GM18520 (cell line): ENCODE results near the gene MPP2.
"Not testable (repeated sequence)": the region's sequence is repeated elsewhere in the genome, so short reads cannot be mapped to it uniquely, and the experiment has no call there.

Source experiments
- ATAC-seq: cut with Tn5 transposase; IDR thresholded peaks from one replicate; pipeline ENCODE4 v1.9.1; 2021; ENCODE audit not compliant: unreplicated experiment

Gene MPP2

DNA sequence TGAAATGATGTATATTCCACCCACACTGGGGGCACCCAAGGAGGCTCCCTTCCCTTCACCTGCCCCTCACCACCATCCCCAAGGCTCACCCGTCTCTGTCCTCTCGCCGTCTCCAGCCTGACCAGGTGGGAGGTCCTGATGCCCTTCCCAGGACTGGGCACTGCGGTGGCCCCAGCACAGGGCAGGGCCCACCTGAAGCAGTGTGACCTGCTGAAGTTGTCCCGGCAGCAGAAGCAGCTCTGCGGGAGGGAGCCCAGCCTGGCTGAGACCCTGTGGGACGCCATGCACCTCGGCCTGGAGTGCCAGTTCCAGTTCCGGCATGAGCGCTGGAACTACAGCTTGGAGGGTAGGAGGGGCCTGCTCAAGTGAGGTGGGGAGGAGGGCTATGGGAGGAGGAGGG is 25.0 kb upstream of the MPP2 start:
- no peak for ATAC-seq

- ATAC-seq: no peak
These were observed 23.8 kb upstream of the MPP2 start for GRCh38 chr17:43931062-43931571.

DNA sequence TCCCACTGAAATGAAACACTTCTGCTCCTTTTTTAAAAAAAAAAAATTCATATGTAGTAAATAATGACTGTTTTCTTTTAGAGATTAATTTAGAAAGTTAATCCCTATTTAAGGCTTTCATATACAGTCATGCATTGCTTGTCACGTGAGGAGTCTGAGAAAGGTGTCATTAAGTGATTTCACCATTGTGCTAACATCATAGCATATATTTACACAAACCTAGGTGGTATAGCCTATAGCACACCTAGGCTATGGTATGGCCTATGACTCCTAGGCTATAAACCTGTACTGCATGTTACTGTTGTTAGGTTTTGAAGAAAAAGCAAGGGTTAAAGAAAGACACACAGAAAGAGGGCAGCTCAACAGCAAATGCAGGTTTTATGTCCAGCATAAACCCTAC is 21.3 kb upstream of the MPP2 start:
- no peak for ATAC-seq

GRCh38 chr17:43927929-43928328 is 20.6 kb upstream of the MPP2 start:
- ATAC-seq: not testable (repeated sequence)

DNA sequence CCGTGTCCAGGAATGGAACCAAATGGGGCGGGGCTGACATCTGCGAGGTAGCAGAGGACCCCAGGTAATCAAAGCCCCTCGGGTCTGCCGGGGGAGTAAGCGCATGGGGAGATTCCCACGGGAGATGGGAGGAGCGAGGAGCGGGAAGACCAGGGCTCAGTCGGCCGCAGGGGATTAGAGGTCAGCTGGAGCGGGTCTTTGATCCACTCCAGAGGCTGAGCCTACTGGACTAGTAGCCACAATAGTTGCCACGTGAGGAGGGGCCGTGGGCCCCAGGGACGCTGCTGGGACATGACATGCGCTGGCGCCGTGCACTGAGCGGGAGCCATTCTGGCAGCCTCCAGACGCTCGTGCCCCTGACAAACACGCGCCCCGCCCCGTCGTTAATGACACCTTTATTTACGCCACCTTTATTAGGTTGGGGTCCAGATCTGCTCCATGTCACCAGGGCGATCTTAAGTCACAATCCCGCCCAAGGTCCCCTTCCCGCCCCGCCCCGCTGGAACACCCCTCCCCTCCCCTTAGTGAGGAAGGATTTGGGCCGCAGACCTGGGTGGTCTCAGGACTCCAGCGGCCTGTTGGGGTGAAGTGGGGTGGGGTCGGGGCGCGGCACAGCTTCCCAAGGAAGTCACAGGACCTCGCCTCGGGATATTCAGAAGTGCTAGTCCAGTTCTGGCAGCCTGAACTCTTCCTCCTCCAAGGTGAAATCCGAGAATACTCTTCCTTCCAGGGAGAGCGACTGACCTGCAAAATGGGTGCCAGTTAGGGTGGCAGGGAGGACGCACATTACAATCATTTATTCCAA is 19.9 kb upstream of the MPP2 start:
- no peak for ATAC-seq

GRCh38 chr17:43924558-43924957 is 17.2 kb upstream of the MPP2 start:
- no peak for ATAC-seq

GRCh38 chr17:43920500-43921095 is 13.3 kb upstream of the MPP2 start:
- ATAC-seq: no peak

GRCh38 chr17:43918026-43918389 is 10.7 kb upstream of the MPP2 start:
- ATAC-seq: no peak

GRCh38 chr17:43917348-43918025 is 10.2 kb upstream of the MPP2 start:
- no peak for ATAC-seq

DNA sequence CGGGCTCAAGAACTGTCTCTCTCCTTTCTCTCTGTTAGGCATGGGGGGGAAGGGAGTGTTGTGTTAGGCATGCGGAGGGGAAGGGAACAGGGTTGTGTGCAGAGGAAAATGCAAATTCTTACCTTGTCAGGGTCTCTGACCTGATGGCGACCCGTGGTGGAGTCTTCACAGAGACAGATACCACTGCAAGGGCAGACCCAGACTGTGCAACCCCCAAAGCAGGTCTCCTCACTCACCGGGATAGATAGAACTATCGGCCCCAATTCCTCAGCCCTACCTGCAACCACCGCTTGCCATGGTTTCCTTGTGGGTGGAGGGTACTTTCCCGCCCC is 9.6 kb upstream of the MPP2 start:
- no peak for ATAC-seq

GRCh38 chr17:43916385-43916784 is 9.0 kb upstream of the MPP2 start:
- no peak for ATAC-seq

DNA sequence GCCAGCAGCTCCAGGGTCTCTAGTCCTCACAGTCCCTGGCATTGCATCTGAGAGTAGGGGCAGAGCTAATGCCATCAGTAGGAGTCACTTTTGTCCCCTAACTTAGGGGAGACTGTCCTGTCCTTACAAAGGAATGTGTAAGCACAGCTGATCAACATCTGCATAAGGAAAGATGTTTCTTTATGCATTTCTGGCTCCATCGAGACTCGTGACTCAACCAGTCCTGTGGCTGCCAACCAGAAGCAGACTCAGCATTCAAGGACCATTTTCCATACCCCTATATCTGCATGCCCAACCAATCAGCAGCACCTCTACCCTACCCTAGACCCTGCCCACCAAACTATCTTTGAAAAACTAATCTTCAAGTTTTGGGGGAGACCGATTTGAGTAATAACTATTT is 8.2 kb upstream of the MPP2 start:
- no peak for ATAC-seq

GRCh38 chr17:43914451-43914850 is 7.1 kb upstream of the MPP2 start:
- no peak for ATAC-seq

DNA sequence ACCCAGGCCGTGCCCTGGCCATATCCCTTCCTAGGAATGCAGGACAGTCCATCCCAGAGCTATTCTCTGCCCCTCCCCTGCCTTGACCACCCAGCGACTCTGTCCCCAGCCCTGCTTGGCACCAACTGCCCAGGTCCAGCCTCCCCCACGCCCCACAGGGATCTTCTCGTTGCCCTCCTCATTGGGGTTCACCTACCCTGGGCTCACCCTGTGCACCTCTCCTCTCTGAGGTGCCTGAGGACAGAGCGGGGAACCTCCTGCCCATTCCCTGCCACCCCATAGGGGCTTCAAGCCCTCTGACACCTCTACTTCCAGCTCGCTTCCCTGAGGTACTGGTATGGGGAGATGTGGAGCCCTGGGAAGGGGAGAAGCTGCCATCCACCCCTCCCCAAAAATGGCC is 6.2 kb upstream of the MPP2 start:
- ATAC-seq: no peak

DNA sequence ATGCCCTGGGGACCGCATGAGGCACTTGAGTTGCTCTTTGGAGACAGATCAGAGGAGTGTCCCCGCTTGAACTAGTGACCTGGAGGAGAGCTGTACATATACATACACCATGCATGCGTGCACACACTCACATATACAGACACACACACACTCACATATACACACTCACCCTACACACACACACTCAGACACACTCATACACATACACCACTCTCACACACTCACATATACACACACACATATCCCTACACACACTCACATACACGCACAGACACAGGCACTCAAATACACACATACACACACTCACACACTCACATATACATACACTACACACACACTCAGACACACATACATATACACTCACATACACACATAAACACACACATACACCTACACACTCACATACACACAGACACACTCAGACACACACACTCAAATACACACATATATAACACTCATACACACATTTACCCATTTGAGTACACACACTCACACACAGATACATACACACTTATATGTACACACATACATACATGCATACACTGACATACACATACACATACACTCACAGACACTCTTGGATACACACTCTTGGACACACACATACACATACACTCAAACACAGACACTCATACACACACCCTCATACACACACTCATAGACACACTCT is 5.4 kb upstream of the MPP2 start:
- ATAC-seq: no peak

- ATAC-seq: no peak
These were observed 4.6 kb upstream of the MPP2 start for GRCh38 chr17:43911904-43912303.

DNA sequence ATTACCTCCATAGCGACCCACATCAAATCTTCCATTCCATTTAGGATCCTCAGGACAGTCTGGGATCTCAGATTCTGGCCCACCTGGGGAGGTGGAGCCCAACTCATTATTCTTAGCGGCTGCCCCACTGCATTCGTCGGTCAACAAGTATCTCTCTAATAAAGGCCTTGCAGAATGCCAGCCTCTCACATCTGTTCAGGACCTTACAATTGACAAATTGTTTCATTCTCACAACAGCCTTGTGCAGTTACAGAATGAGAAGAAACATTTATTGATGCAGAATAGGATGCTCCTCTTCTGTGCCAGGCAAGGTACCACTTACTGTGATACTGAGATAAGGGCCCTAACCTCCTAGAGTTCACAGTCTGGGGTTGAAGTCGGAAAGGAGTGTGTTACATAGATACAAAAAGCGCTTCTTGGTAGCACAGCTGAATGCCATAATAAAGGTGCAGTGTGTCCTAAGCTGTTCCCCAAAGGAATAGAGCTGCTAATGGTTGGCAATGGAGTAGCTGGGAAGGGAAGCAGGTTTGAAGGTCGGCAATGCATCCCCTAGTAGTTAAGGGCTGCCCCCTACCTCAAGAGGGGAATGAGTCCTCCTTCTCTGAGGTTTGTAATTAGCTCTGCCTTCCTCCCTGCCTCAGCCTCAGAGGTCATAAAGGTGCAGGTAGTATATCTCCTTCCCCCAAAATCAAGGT is 2.3 kb upstream of the MPP2 start:
- ATAC-seq: no peak

DNA sequence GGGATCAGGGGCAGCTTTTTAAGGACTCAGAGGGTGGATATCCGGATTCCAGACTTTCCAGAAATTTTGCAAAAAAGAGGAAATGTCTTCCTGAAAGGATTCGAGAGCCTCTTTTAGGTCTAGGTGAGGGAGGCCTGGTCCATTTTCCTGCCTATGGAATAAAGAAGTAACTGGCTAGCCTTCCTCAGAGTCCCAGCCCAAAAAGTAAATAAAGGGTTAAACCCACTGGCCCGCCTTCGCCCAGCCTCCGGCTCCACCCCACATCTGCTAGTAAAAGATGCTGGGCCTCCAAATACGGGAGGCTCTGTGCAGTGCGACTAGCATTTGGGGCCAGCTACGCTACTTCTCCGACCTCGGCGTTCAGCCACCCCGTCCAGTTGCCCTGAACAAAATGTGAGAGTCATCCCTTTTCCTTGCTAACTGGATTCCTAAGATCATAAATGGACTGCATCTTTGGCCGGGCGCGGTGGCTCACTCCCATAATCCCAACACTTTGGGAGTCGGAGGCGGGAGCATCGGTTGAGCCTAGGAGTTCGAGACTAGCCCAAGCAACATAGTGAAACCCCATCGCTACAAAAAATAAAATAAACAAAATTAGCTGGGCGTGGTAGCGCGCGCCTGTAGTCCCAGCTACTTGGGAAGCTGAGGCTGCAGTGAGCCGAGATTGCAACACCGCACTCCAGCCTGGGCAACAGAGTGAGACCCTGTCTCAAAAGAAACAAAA is 824 bp upstream of the MPP2 start:
- ATAC-seq: no peak

GRCh38 chr17:43906951-43907424 is 348 bp downstream of the MPP2 start:
- no peak for ATAC-seq
